GM18858 (cell line): Measurements from ENCODE around the gene USP54.
"Not testable (repeated sequence)": the region's sequence is repeated elsewhere in the genome, so short reads cannot be mapped to it uniquely, and the experiment has no call there.

ENCODE experiments used
- ATAC-seq: cut with Tn5 transposase; IDR thresholded peaks from one replicate; pipeline ENCODE4 v1.9.1; 2021; ENCODE audit not compliant: unreplicated experiment

The USP54 gene

DNA sequence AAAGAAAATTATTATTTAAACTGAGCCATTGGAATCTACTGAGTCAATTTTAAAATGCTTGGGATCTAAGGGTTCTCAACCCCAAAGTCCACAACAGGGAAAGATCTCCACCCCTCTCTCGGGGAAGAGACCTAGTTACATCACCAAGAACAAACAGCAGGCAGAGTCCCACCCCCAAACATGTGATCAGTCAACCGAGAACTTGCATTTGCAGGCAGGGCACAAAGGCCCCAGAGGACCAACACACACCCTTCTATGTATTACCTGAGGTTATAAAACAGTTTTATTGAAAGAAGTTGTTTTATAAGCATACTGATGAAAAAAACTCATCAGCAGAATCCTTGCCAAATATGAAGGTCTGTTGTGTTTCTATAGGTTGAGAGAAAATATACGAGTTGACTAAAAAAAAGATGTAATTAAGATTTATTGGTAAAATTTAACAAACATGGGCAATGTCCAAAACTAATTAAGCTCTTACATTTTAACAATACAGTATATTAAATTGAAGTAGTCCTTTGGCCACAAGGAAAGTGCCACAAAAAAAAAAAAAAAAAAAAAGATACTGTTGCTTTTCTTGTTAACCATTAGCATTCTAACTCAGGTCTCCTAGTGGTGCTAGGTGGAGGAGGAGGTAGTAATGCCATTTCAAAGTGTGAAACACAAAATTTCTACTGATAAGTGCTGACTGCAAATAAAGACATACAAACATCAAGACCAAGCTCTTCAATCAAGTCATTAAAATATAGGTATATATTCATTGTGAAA, 975 bp upstream of the USP54 start:
- ATAC-seq, result no peak

DNA sequence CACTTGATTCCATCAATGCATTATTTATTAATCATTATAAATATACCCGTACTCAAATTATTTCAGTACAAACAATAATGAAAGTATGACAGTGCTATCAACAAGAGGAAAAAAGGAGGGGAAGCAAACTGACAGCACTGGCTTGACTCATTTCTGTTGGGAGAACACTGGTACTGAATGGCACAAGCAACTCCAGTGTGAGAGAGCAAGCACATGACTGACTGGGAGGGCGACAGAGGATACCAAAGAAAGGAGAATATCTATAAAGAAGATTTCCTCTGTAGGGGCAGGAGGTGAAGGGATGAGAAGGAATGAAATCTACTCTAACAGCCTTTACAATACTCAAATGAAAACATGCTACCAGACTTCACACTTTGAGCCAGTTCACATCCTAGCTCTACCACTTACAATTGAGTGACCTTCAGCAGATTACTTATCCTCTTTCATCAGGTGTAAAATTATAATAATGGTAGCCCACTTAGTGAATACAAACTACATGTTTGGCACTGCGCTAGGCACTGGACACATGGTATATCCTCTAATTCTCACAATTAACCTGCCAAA, 1.5 kb downstream of the USP54 start:
- ATAC-seq, result no peak

DNA sequence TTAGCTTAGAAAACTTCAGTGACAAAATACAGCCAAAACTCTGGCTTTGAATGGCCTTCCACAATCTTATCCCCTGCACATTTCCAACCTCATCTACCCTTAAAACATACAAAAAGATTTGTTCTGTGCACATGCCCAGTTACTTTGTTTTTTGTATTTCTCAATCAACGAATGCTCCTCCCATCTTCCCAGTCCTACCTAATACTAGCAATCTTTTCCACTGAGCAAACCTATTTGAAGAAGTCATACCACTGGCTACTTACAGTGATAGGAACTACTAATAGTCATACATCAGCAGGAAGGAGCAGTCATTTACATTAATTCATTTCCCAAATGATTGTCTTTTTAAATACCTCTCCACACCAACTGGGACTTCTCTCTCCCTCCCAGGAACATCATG, 2.5 kb downstream of the USP54 start:
- ATAC-seq, result no peak

DNA sequence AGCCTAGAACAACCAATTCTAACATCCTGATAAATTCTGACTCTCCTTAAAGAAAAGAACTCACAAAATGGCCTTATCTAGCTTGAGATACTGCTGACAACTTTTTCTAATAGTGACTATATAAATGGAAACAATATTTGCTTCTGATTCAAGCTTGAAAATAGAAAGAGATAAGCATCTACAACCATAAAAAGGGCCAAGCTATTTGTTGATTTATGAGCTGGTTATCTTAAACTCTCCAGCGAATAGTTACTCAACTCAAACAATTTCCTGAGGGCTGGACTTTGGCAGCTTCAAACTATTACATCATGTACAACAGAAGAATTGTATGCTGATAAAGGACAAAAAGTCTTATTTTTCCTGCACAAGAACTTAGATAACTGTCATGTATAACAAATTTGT, 4.6 kb downstream of the USP54 start:
- ATAC-seq, result no peak

DNA sequence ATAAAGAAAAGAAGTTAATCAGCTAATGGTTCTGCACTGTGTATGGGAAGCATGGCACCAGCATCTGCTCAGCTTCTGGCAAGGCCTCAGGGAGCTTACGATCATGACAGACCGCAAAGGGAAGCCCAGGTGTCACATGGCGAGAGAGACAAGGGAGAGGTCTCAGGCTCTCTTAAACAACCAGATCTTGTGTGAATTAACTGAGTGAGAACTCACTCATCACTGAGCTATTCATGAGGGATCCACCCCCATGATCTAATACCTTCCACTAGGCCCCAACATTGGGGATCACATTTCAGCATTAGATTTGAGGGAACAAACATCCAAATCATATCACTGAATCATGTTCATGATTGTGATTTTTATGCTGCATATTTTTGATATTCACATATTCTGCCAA, 5.8 kb downstream of the USP54 start:
- no peak for ATAC-seq

DNA sequence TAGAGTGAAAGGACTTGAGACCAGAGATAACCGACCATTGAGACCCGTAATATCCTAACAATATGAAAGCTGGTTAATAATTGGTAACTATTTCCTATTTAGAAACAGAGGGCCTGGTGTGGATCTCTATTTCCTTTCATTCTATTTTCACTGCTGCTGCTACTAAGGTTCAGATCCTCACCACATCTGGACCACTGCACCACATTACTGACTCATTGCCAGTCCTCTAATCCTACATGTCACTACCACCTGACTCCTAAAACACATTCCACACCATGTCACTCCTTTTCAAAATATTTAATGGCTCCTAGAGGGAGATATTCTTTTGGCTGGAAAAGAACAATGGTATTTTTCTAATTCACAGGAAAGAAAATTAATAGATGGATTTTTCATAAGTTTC, 6.4 kb downstream of the USP54 start:
- no peak for ATAC-seq

DNA sequence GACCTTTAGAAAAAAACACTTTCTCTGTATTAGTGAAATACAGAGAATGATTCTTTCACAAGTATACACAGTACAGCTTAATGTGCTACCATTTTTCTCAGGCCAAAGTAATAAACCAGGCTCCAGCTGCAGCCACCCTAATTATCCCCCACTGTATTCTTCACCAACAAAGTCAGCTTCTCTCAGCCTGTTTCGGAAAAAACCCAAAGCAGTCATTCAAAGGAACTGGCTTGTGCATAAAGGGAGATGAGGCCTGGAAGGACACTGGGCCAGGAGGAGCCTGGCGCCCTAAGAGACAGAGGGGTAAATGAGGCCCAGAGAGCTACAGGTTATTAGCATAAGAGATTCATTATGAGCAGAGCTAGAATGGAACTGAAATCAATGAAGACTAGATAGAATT, 9.2 kb downstream of the USP54 start:
- ATAC-seq, result no peak

DNA sequence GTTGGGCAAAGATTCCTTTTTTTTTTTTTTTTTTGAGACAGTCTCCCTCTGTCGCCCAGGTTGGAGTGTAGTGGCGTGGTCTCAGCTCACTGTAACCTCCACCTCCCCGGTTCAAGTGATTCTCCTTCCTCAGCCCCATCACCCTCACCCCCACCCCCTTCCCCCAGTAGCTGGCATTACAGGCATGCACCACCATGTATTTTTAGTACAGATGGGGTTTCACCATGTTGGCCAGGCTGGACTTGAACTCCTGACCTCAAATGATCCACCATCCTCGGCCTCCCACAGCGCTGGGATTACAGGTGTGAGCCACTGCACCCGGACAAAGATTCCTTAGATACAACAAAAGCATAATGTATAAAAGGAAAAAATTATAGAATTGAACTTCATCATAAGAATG, 12.2 kb downstream of the USP54 start:
- not testable (repeated sequence) for ATAC-seq

DNA sequence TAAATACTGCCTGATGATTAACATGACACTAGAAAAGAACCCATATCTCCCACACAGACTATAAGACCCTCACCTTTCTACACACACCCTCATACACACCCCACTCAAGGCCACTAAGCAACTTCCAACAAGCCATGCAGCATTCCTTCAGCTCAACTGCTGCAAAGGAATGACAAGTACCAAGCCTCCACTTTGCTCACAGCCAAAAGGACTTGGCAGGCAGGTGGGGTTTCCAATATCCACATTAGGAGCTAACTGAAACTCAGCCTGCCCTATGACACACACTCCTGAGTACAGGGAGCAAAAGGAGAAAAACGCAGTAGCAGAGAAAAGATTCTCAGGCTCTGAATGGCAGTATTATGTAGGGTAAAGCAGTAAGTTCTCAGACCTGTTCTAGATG, 13.4 kb downstream of the USP54 start:
- ATAC-seq, result no peak

DNA sequence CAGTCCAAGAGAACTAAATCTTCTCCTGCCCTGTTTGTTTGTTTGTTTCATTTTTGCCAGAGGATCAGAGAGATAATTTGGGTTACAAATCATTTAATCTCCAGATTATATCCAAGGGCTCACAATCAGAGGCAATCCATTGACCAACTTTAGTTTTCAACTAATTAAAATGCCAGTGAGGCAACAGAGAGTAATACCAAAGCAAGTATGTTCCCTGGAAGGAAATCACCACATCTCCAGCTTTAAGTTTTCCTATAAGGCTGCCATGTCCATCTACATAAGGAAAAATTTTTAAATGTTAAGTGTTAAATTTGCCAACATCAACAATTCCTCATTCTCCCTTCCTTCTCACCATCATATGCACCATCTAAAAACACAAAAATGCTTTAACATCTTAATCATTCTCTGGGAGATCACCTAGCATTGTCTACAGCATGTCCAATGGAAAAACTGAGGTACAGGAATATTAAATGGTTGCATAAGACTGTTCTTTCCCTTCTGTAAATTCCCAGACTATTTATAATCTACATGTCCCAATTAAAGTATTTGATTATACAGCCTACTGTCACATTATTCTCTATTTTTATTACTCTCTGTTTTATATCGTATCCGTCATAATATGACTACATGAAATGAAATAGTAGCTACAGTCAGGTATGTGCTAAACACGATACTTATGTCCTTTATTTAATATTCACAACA, 14.1 kb downstream of the USP54 start:
- ATAC-seq, result no peak

DNA sequence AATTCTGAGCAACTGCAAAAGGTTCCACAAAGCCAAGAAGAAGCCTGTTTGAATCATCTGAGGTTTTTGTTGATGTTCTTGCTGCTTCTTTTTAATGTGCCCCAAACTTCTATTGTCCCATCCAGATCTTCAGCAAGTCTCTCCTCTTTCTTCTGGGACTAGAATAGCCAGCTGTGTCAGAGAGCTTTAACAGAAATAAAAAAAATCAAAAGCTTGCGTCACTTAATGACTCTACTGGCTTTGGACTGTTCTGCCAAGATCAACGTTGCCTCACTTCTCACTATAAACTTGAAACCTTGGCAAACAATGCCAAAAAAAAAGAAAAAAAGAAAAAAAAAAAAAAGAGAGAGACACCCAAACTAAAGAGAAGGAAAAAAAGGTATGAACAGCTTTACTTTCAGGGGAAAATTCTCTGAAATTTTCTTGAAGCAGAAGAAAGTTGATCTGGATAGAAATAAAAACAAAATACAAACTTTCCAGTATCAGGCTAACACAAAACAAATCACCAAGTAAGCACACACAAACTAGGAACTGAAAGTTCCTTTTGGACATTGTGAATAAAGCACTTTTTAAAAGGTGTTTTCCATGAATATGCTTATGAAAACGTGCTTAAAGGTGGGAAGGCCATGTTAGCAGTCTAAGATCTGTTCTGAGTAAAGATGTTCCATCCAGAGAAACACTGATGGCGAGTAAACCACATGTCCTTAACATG, 14.8 kb downstream of the USP54 start:
- ATAC-seq, result no peak

DNA sequence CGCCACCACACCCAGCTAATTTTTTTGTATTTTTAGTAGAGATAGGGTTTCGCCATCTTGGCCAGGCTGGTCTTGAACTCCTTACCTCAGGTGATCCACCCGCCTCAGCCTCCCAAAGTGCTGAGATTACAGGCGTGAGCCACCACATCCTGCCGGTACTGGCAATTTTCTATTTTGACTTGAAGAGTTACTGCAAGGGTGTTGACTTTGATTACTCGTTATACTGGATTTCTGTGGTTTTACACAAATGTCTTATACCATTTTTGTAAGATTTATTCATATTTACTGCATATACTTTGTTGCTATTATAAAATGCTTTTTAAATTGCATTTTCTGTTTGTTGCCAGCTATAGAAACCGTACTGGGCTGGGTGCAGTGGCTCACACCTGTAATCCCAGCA, 24.1 kb downstream of the USP54 start:
- ATAC-seq, result not testable (repeated sequence)

DNA sequence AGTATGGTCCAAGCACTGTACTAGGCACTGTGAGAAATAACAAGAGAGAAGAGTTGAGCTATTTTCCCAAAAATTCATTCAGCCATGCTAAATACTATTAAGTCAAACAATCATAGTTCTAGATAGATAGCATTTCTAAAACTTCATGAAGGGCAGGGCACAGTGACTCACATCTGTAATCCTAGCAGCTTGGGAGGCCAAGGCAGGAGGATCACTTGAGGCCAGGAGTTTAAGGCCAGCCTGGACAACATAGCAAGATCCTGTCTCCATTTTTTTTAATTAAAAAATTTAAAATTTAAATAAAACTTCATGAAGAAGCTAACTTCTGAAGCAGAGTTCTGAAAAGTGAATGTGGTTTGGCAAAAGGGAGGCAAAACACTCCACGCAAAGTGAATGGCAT, 29.9 kb downstream of the USP54 start:
- ATAC-seq, result no peak

DNA sequence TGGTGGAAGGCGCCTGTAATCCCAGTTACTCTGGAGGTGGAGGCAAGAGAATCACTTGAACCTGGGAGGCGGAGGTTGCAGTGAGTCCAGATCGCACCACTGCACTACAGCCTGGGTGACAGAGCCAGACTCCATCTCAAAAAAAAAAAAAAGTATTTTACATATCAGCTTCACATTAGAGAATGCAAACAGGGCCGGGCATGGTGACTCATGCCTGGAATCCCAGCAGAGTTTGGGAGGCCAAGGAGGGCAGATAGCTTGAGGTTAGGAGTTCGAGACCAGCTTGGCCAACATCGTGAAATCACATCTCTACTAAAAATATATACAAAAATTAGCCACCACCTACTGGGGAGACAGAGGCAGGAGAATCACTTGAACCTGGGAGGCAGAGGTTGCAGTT, 31.6 kb downstream of the USP54 start:
- no peak for ATAC-seq

DNA sequence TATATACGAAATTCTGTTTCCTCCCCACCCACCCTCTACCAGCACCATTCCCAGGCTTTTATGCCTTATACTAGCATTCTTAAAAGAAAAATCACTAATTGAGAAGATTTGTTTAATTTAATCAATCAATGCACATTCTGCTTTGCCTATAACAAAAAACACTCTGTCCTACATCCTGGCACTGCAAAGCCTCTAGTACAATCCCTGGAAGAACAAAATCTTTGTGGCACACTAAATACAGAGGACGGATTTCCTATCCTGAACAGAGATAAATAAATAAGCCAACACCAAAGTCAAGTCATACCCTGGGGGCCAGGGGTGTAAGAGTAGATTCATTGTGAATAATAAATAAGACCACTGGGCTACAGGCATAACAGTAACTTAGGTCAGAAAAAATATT, 34.3 kb downstream of the USP54 start:
- ATAC-seq, result no peak

DNA sequence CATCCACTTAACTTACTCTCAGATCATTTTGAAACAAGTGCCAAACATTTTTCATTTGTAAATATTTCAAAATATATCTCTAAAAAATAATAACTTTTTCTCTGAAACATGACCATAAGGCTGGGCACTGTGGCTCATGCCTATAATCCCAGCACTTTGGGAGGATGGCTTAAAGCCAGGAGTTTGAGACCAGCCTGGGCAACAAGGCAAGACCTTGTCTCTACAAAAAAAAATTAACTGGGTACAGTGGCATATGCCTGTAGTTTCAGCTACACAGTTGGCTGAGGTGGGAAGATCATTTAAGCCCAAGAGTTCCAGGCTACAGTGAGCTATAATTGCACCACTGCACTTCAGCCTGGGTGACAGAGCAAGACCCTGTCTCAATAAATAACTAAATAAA, 36.4 kb downstream of the USP54 start:
- no peak for ATAC-seq

DNA sequence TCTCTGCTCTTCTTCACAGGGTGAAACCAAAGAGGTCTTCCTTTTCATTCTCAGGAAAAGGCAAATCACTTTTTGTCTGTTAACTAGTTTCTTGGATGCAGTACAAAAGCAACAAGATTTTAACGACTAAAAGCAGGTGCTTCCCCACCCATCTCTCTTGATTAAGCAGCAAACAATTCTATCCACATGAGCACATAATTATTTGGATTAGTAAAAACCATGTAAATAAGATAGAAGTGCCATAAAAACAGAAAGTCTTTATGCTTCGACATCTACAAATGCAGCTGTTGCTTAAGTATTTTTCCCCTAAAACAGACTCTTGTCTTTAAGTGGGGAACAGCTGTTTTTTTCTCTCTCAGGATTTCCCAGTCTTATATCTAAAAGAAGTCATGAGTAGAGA, 37.4 kb downstream of the USP54 start:
- ATAC-seq, result no peak

DNA sequence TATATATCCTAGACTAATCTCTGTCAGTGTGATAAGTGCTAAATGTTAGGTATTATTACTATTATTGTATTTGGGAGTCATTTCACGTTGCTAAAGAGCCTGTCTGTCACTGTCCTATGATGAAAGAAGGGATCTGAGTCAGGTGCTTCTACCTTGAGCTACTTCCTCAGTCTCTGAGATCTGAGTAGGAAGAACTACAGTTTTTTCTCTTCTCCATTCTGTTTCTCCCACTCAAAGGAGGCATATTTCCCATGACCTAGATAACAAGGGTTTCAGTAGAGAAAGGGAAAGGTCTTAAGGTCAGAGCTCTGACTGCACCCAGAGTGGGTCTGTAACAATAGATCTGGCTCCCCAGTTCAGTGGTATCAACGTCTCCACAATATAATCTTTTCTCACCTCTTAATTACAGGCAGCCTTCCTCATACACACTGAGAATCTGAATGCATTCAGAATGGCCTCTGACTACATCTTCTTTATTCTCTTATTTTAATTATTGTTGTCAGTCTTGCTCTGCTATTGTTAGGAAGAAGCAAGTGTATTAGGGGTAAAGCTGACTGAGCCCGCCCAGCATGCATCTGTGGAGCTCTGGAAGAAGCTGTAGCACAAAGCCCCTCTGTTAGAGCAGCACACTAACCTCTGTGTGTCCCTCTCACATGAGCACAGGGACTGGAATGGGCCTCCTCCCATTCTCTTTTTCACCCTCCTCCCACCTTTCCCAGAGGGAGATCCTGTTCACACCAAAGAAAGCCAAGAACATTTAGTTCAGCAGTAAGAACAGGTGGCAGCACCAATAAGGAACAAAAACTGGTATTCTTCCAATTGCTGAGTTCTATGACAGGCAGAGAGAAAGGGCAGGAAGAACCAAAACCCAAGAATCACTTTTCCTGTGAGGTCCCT, 38.1 kb downstream of the USP54 start:
- no peak for ATAC-seq

DNA sequence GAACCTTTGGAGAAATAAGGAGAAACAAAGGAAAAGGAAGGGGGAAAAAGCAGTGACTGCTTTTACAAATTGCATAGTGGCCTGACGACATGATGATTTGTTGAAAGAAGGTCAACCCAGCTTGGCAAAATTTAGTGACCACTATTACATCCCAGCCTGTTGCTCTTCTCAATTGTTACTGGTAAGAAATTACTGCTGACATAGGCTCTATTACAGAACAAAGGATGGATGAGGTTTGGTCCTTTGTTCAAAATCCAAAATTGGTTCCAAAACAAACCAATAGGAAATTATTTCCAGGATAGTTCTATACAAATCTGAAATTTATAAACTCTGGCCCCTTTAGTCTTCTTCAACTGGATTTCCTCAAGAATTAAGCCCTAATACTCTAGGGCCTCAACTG, 39.6 kb downstream of the USP54 start:
- ATAC-seq, result no peak

DNA sequence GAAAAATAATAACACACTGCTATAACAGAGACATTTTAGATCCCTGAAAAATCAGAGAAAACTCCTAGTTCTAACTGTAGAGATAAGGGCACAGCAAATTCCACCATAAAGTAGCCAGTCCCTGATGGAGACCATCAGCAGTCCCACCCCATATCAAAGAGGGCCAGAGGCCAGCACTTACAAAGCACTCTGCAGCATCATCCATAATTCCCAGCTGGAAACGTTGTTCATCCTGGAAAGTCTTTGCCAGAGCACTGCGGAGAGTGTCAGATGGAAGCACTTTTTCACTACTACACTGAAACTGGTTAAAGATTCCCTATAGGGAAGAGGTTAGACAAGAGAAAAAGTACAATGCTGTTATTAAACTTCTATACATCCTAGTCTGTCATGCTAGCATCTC, 45.8 kb downstream of the USP54 start:
- no peak for ATAC-seq

DNA sequence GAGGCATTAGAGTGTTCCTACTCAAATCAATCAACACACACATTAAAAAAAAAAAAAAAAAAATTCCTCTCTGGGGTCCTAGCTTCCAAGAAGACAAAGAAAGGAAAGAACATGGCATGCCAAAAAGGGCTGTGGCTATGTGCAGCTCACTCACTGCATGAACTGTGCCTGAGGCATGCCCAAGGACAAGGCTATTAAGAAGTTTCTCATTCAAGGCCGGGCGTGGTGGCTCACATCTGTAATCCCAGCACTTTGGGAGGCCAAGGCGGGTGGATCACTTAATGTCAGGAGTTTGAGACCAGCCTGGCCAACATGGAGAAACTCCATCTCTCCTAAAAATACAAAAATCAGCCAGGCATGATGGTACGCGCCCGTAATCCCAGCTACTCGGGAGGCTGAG, 53.4 kb downstream of the USP54 start:
- no peak for ATAC-seq
